Fibroblast of mammary gland (primary cell): ENCODE data around the gene PCDHB11.
"Not testable (repeated sequence)": the region's sequence is repeated elsewhere in the genome, so short reads cannot be mapped to it uniquely, and the experiment has no call there.

ENCODE experiments used
- DNase-seq: peaks from one replicate; pipeline ENCODE4 v3.0.0-alpha.2; 2010; ENCODE audit warnings: low read depth
- H3K4me3 ChIP-seq: 2 replicates; pipeline ENCODE4 v1.5.1; 2011; ENCODE audit warnings: low read depth, mild to moderate bottlenecking, low read length, moderate library complexity; ENCODE audit not compliant: control insufficient read depth
- TF ChIP-seq, protein P1 (sequence below): conservative IDR thresholded peaks from 2 replicates; pipeline ENCODE4 v1.5.1; 2011; ENCODE audit warnings: low read depth, low read length, inconsistent platforms; ENCODE audit not compliant: control insufficient read depth, insufficient read depth

The PCDHB11 gene

GRCh38 chr5:141215504-141215903 is 16.1 kb downstream of the PCDHB11 start:
- DNase-seq, H3K4me3 ChIP-seq: not testable (repeated sequence)

DNA sequence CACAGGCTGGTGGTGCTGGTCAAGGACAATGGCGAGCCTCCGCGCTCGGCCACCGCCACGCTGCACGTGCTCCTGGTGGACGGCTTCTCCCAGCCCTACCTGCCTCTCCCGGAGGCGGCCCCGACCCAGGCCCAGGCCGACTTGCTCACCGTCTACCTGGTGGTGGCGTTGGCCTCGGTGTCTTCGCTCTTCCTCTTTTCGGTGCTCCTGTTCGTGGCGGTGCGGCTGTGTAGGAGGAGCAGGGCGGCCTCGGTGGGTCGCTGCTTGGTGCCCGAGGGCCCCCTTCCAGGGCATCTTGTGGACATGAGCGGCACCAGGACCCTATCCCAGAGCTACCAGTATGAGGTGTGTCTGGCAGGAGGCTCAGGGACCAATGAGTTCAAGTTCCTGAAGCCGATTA is 16.6 kb downstream of the PCDHB11 start:
- DNase-seq, H3K4me3 ChIP-seq: not testable (repeated sequence)

DNA sequence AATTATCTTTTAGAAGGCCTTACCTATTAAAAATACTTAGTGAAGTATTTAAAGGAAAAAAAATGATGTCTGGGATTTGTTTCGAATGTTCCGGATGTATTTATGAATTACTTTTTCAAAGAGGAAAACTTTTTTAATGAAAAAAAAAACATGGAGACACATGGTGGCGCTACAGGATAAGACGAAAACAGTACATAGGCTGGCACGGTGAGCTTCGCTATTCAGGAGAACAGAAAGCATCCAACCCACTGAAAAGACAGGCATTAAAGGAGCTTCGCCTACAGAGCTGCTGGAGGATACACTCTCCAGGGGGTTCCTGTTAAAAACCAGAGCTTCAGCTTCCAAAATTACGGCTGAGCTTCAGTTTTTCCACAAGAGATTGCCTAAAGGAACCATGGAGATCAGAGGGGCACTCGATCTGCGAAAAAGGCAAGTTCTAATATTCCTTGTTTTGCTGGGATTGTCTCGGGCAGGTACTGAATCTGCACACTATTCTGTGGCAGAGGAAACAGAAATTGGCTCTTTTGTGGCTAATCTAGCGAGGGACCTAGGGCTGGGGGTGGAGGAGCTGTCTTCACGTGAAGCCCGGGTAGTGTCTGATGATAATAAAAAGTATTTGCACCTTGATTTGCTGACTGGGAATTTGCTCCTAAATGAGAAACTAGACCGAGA is 23.8 kb downstream of the PCDHB11 start, which contains the start of gene PCDHB14:
TSS of gene PCDHB14 (plus strand) at position 232 of the 672 bp plus-strand sequence. CDS start at position 395, 163 bp downstream.
- no peak within 1 kb of the TSS for H3K4me3 ChIP-seq
- TF ChIP-seq, protein P1, sequence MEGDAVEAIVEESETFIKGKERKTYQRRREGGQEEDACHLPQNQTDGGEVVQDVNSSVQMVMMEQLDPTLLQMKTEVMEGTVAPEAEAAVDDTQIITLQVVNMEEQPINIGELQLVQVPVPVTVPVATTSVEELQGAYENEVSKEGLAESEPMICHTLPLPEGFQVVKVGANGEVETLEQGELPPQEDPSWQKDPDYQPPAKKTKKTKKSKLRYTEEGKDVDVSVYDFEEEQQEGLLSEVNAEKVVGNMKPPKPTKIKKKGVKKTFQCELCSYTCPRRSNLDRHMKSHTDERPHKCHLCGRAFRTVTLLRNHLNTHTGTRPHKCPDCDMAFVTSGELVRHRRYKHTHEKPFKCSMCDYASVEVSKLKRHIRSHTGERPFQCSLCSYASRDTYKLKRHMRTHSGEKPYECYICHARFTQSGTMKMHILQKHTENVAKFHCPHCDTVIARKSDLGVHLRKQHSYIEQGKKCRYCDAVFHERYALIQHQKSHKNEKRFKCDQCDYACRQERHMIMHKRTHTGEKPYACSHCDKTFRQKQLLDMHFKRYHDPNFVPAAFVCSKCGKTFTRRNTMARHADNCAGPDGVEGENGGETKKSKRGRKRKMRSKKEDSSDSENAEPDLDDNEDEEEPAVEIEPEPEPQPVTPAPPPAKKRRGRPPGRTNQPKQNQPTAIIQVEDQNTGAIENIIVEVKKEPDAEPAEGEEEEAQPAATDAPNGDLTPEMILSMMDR, result no peak
- peak; percentile 22 for DNase-seq

DNA sequence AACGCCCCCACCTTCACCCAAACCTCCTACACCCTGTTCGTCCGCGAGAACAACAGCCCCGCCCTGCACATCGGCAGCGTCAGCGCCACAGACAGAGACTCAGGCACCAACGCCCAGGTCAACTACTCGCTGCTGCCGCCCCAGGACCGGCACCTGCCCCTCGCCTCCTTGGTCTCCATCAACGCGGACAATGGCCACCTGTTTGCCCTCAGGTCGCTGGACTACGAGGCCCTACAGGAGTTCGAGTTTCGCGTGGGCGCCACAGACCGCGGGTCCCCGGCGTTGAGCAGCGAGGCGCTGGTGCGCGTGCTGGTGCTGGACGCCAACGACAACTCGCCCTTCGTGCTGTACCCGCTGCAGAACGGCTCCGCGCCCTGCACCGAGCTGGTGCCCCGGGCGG is 25.4 kb downstream of the PCDHB11 start:
- not testable (repeated sequence) for H3K4me3 ChIP-seq, DNase-seq

DNA sequence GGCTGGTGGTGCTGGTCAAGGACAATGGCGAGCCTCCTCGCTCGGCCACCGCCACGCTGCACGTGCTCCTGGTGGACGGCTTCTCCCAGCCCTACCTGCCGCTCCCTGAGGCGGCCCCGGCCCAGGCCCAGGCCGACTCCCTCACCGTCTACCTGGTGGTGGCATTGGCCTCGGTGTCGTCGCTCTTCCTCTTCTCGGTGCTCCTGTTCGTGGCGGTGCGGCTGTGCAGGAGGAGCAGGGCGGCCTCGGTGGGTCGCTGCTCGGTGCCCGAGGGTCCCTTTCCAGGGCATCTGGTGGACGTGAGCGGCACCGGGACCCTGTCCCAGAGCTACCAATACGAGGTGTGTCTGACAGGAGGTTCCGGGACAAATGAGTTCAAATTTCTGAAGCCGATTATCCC is 26.0 kb downstream of the PCDHB11 start:
- not testable (repeated sequence) for DNase-seq, H3K4me3 ChIP-seq

DNA sequence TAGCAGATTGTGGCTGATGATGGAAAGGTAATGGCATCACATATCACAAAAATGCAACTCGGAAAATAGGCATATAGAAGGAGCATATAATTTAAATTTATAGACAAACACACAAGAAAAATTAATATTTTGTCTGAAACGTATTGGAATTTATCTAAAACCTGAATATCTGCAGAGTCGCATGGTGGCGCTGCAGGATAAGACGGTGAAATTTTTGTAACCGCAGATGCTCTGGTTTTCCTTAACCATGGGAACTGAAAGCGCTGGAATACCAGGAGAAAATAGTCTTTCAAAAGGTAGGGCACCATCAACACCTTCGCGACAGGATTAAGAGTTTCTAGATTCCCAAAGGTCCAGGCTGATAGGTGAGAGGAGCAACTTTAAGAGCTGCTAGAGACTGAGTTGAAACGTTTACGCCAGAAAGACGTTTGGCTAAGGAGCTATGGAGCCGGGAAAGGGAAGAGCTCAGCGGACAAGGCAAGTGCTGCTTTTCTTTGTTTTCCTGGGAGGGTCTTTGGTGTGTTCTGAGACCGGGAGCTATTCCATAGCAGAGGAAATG is 34.8 kb downstream of the PCDHB11 start:
- no peak overlapping the region for H3K4me3 ChIP-seq
- TF ChIP-seq, protein P1, result peak; percentile 6
- DNase-seq, result peak; percentile 7

DNA sequence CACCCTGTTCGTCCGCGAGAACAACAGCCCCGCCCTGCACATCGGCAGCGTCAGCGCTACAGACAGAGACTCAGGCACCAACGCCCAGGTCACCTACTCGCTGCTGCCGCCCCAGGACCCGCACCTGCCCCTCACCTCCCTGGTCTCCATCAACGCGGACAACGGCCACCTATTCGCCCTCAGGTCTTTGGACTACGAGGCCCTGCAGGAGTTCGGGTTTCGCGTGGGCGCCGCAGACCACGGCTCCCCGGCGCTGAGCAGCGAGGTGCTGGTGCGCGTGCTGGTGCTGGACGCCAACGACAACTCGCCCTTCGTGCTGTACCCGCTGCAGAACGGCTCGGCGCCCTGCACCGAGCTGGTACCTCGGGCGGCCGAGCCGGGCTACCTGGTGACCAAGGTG is 36.5 kb downstream of the PCDHB11 start:
- H3K4me3 ChIP-seq, DNase-seq: not testable (repeated sequence)

DNA sequence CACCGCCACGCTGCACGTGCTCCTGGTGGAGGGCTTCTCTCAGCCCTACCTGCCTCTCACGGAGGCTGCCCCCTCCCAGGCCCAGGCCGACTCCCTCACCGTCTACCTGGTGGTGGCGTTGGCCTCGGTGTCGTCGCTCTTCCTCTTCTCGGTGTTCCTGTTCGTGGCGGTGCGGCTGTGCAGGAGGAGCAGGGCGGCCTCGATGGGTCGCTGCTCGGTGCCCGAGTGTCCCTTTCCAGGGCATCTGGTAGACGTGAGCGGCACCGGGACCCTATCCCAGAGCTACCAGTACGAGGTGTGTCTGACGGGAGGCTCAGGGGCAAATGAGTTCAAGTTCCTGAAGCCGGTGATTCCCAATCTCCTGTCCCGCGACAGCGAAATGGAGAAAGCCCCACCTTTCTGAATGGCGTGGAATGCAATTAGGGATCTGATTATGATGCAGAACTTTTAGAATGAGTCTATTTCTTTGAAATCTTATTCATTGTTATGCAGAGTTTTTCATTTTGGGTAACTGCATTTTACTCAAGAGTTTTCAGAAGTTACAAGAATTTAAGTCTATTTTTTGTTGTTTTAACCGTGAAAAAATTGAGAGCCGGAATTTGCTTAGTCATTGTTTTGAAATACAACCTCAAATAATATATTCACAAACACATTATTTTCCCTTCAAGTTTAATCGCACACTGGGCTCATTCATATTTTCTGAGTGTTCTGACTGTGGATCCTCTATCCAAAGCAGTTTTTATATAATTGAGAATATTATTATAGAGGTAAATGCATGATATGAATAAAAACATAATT is 37.3 kb downstream of the PCDHB11 start:
- DNase-seq, result no peak
- H3K4me3 ChIP-seq, result no peak overlapping the region
- TF ChIP-seq, protein P1, result no peak

DNA sequence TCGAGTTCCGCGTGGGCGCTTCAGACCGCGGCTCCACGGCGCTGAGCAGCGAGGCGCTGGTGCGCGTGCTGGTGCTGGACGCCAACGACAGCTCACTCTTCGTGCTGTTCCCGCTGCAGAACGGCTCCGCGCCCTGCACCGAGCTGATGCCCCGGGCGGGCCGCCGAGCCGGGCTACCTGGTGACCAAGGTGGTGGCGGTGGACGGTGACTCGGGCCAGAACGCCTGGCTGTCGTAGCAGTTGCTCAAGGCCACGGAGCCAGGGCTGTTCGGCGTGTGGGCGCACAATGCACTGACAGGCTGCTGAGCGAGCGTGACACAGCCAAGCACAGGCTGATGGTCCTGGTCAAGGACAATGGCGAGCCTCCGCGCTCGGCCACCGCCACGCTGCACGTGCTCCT is 42.1 kb downstream of the PCDHB11 start:
- H3K4me3 ChIP-seq, result no peak overlapping the region
- TF ChIP-seq, protein P1, result no peak
- no peak for DNase-seq
